ENCODE data around the gene SAFB.
A peak's percentile ranks its signal among the peaks of the same experiment; 100 is the strongest.

The SAFB gene

DNA sequence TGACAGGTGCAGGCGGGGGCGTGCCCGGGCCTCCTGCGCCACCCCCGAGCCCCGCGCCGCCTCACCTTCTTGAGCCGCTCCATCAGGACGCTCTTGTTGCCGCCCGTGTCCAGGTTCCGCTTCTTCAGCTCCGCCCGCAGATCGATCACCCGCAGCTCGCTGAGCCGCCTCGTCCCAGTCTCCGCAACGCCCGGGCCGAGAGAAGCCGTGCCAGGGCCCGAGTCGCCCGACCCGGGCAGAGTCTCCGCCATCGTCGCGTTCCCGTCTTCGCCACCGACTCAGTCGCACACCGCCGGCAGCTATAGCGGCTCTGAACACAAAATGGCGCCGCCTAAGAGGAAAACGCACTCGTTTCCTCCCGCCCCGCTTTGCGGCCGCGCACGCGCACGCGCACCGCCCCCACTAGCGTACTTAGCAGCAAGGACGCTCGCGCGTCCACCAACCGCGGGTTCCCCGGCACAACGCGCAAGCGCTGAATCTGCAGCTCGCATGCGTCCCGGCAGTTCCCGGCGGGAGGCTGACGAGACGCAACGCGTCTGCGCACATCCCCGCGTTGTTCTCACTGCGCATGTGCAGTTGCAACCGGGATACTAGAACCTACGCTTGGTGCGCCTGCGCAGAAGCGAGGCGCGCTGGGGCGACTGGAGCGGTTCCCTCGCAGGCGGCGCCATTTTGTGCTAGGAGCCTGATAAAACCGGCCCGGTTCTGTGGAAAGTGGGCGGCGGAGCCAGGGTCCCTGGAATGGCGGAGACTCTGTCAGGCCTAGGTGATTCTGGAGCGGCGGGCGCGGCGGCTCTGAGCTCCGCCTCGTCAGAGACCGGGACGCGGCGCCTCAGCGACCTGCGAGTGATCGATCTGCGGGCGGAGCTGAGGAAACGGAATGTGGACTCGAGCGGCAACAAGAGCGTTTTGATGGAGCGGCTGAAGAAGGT lies at the start of gene SAFB, which contains the start of gene SAFB2:
TSS of gene SAFB (plus strand) at position 619 of the 932 bp plus-strand sequence. CDS start at position 742, 123 bp downstream.
TSS of gene SAFB2 (minus strand) at position 312 of the 932 bp plus-strand sequence. CDS start at position 251, 61 bp downstream.
- DNase-seq (ENCODE audit: low read depth): peak; percentile 100
- H3K4me3 ChIP-seq (replicated peaks; ENCODE audit: low read depth, low read length): peak within 1 kb of the TSS; percentile 84
- no peak for TF ChIP-seq CTCF (IDR thresholded peaks at IDR 0.05; ENCODE audit: low read length, missing control alignments)

DNA sequence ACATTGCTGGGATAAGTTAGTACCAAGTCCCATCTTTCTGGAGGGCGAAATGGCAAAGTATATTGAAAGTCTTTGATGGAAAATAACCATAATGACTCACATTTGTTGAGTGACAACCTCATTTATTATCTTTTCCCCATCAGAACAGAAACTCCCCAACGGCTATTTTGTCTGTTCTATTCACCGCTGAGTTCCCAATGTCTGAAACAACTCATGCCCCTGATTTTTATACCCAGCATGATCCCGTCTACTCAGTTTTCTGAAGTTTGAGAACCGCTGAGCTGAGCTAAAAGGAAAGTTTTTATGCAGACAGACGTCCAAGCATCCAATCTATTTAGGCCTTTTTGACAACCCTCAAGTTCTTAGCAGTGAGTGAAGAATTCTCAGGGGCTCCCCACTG lies 47.3 kb upstream of the SAFB start:
- TF ChIP-seq CTCF (IDR thresholded peaks at IDR 0.05; ENCODE audit: low read length, missing control alignments): no peak
- no peak for DNase-seq (ENCODE audit: low read depth)
- H3K4me3 ChIP-seq (replicated peaks; ENCODE audit: low read depth, low read length): no peak overlapping the region

DNA sequence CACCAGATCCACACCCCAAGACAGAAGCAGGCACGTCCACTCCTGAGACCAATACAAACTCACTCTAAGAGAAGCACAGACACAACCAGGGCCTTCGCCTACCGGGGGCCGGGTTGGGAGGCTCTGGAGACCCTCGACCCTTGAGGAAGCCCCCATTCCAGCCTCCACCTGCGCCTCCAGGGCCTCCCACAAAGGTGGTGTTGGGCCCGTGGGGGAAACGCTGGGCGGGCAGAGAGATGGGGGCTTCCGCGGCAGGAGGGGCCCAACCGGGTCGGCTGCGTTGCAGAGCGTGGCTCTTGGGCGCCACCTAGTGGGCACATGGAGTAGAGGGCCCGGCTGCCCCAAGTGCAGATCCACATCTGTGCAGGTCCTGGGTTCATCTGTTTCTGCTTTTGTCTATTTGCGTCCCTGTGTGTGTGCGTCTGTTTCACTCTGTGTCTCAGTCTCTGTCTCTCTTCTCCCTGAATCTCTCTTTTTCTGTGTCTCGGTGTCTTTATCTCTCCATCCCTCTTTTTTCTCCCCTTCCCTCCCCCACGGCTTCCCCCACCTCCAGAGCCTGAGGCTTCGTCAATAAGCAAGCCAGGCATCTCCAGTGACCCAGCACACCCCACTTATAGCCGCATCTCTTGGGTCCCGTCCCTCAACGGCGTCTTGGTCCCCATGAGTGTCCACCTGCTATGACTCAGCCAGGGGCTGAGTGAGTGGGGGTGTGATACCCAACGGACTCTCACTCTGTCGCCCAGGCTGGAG lies 44.6 kb upstream of the SAFB start:
- TF ChIP-seq CTCF (IDR thresholded peaks at IDR 0.05; ENCODE audit: low read length, missing control alignments): peak; percentile 77
- H3K4me3 ChIP-seq (replicated peaks; ENCODE audit: low read depth, low read length): no peak overlapping the region

GRCh38 chr19:5579286-5579685 lies 43.6 kb upstream of the SAFB start:
- DNase-seq (ENCODE audit: low read depth): no peak
- no peak overlapping the region for H3K4me3 ChIP-seq (replicated peaks; ENCODE audit: low read depth, low read length)
- no peak for TF ChIP-seq CTCF (IDR thresholded peaks at IDR 0.05; ENCODE audit: low read length, missing control alignments)

More for the DNA sequence above, 44.6 kb upstream of the SAFB start:
- DNase-seq (ENCODE audit: low read depth): peak; percentile 55

GRCh38 chr19:5579697-5580096 lies 43.2 kb upstream of the SAFB start:
- no peak for DNase-seq (ENCODE audit: low read depth)
- no peak for TF ChIP-seq CTCF (IDR thresholded peaks at IDR 0.05; ENCODE audit: low read length, missing control alignments)
- no peak overlapping the region for H3K4me3 ChIP-seq (replicated peaks; ENCODE audit: low read depth, low read length)

DNA sequence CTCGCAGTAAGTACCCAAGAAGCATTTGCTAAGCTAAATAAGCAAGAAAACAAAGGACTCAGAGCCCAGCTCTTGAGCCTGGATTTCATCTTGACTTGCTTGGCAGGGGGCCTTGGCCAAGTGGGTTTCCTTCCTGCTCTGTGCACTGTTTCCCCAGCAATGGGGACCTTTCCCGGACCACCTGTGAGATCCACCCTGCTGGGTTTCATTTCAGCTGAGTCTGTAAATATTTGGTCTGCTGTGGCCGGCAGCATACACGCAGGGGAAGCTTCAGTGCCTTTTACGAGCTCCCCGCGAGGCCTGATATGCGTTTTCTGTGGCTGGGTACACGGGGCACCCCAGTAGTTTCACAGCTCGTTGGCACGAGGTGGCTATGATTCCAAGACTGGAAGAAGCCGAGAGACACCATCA lies 42.7 kb upstream of the SAFB start:
- no peak for DNase-seq (ENCODE audit: low read depth)
- H3K4me3 ChIP-seq (replicated peaks; ENCODE audit: low read depth, low read length): no peak overlapping the region
- no peak for TF ChIP-seq CTCF (IDR thresholded peaks at IDR 0.05; ENCODE audit: low read length, missing control alignments)

Measured in fibroblast of pulmonary artery (primary cell).